GM12864 (cell line): Measurements from ENCODE around the gene PDLIM7.

Experiments used
- DNase-seq: peaks from one replicate; pipeline ENCODE4 v3.0.0-alpha.2; 2011; ENCODE audit warnings: low read depth
- H3K4me3 ChIP-seq: 2 replicates; pipeline ENCODE4 v1.5.1; 2011; ENCODE audit warnings: mild to moderate bottlenecking, low read depth, low read length, control low read depth
- TF ChIP-seq, protein P1 (sequence below): IDR thresholded peaks from 2 replicates; pipeline ENCODE4 v1.5.1; 2011; ENCODE audit warnings: low read depth, mild to moderate bottlenecking, moderate library complexity, low read length, control low read depth, inconsistent platforms; ENCODE audit errors: missing control alignments

The PDLIM7 gene

DNA sequence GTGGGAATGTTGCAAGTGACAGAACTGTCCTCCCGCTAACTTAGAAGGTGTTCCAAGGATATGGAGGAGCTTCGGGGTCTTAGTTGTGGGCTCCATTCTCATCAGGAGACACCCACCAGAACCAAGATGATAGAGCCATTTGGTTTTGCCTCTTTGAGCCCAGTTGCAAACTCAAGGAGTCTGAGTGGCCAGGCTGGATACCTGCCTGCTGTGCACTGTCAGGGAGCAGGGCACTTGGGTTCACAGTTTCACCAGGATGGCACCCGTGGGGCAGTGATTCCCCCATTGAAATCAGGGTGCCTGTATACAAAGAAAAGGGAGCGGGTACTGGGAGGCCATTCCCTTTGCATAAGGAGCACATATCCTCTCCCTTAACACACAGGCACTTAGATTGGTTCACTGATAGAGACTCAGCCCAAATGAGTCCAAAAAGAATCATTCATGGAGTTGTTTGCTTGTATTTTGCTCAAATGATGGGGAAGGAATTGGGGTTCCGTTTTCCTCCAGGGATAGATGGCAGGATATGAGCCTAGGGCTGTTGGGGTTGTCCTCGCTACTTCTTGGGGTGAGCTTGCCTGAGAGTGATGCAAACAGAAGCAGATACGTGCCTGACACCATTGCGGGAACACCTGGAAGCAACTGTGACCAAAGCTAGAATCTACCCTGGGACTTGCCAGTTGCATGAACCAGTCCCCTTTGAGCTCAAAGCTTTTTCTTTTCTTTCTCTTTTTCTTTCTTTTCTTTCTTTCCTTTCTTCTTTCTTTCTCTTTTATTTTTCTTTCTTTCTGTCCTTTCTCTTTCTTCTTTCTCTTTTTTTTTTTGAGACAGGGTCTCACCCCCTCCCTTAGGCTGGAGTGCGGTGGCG is 52.1 kb downstream of the PDLIM7 start:
- no peak for DNase-seq
- H3K4me3 ChIP-seq, result no peak overlapping the region; the same call in 1 of the 2 replicates
- TF ChIP-seq, protein P1, sequence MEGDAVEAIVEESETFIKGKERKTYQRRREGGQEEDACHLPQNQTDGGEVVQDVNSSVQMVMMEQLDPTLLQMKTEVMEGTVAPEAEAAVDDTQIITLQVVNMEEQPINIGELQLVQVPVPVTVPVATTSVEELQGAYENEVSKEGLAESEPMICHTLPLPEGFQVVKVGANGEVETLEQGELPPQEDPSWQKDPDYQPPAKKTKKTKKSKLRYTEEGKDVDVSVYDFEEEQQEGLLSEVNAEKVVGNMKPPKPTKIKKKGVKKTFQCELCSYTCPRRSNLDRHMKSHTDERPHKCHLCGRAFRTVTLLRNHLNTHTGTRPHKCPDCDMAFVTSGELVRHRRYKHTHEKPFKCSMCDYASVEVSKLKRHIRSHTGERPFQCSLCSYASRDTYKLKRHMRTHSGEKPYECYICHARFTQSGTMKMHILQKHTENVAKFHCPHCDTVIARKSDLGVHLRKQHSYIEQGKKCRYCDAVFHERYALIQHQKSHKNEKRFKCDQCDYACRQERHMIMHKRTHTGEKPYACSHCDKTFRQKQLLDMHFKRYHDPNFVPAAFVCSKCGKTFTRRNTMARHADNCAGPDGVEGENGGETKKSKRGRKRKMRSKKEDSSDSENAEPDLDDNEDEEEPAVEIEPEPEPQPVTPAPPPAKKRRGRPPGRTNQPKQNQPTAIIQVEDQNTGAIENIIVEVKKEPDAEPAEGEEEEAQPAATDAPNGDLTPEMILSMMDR, result no peak

DNA sequence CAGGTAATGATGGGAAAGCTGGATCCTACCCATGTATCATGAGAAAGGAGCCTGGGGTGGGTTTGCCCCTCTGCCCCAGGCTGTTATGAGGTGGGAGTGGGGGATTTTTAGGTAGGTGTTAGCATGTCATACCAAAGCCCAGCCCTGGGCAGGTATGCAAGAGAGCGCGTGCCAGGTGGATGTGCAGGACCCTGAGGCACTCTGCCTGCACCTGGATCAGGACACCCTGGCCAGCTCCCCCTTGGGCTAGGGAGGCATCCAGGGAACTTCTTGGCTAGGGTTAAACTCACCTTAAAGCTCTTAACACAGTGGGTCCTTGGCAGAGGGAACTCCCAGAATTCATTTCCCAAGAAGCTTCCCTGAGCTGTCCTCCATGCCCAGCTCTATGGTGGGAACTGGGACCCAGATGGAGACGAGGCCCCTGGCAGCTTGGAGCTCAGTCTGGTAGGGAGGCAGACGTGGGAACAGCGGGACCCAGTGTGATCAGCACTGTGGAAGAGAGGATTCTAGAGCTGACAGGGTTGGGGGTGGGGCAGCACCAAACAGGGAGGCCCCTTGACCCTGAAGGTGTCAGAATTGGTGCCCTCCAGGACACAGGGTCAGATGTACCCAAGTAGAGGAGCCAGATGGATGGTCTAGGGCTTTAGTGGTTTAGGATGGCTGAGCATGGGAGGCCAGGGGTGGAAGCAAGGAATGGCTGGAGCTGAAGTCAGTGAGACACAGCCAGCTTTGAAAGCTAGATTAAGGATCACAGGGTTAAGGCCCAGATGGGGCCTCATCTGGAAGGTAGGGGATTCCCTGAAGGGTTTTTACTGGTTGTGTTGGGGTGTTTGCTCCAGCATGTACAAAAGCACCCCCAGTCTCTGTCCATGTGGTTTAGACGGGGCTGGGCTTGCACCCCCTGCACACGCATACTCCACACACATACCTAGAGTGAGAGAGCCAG is 53.0 kb downstream of the PDLIM7 start:
- DNase-seq, result no peak
- TF ChIP-seq, protein P1, result no peak
- H3K4me3 ChIP-seq, result no peak overlapping the region

GRCh38 chr5:177443144-177443983 is 54.0 kb downstream of the PDLIM7 start:
- no peak for DNase-seq
- TF ChIP-seq, protein P1, result no peak
- H3K4me3 ChIP-seq, result no peak overlapping the region

GRCh38 chr5:177442066-177442826 is 55.2 kb downstream of the PDLIM7 start:
- H3K4me3 ChIP-seq, result no peak overlapping the region
- TF ChIP-seq, protein P1, result no peak
- no peak for DNase-seq

GRCh38 chr5:177440990-177441780 is 56.2 kb downstream of the PDLIM7 start:
- no peak overlapping the region for H3K4me3 ChIP-seq
- TF ChIP-seq, protein P1, result no peak
- no peak for DNase-seq
